HL-60 (cell line): ENCODE results near the gene TBX3.

Experiments used
- CTCF ChIP-seq: IDR thresholded peaks from one replicate; pipeline ENCODE4 v1.5.1; 2011; ENCODE audit warnings: low read length, control low read depth, inconsistent platforms; ENCODE audit not compliant: insufficient read depth
- POLR2AphosphoS5 ChIP-seq: IDR thresholded peaks from 2 replicates; pipeline ENCODE4 v1.6.1; 2012; ENCODE audit warnings: low read depth
- SPI1 ChIP-seq: IDR thresholded peaks from 2 replicates; pipeline ENCODE4 v1.6.1; 2012; ENCODE audit warnings: low read depth, mild to moderate bottlenecking, borderline replicate concordance

DNA sequence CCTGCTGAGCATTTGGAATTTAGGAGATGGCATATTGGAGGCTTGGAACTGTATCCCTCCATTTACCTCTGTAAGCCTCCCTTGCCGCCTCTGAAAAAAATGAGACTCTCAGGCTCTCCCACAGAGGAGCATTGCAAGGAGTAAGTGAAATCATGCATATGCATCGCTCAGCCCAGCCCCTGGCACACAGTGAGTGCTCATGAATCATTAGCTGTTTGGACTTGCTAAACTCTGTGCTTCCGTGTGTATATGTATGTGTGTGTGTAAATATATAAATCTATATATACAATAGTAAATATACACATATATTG lies 17.1 kb upstream of the TBX3 start:
- TF ChIP-seq CTCF: no peak
- TF ChIP-seq POLR2AphosphoS5: no peak
- TF ChIP-seq SPI1: no peak
